SU-DHL-6 (cell line): ENCODE results near the gene SHROOM2.

Experiments
- EZH2phosphoT487 ChIP-seq: fragments of 200-600 bp; sonication (generic), shearing (Covaris generic); conservative IDR thresholded peaks from 2 replicates; pipeline ENCODE4 v1.6.1; 2018; ENCODE audit warnings: mild to moderate bottlenecking, antibody characterized with exemption, low read length, moderate library complexity, mixed read lengths
- TF ChIP-seq, protein P1 (sequence below): fragments of 200-600 bp; sonication (generic); IDR thresholded peaks from one replicate; pipeline ENCODE4 v1.5.1; 2017; ENCODE audit warnings: antibody characterized with exemption, mild to moderate bottlenecking, low read length, moderate library complexity; ENCODE audit not compliant: insufficient read depth, poor library complexity, severe bottlenecking

DNA sequence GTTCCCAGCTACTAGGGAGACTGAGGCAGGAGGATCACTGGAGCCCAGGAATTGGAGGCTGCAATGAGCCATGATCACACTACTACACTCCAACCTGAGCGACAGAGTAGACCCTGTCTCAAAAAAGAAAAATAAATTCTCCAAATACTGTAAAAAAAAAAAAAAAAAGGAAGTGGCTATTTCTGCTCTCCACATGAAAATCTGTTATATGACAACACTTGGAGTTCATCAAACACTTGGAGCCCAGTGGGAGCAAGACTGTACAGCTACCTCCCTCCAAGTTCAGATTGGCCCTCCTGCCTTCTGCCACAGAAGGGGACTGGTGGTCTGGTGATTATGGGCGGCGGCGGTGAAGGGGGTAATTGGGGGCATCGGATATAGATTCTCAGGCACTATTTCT is 172.0 kb downstream of the SHROOM2 start:
- TF ChIP-seq, protein P1, sequence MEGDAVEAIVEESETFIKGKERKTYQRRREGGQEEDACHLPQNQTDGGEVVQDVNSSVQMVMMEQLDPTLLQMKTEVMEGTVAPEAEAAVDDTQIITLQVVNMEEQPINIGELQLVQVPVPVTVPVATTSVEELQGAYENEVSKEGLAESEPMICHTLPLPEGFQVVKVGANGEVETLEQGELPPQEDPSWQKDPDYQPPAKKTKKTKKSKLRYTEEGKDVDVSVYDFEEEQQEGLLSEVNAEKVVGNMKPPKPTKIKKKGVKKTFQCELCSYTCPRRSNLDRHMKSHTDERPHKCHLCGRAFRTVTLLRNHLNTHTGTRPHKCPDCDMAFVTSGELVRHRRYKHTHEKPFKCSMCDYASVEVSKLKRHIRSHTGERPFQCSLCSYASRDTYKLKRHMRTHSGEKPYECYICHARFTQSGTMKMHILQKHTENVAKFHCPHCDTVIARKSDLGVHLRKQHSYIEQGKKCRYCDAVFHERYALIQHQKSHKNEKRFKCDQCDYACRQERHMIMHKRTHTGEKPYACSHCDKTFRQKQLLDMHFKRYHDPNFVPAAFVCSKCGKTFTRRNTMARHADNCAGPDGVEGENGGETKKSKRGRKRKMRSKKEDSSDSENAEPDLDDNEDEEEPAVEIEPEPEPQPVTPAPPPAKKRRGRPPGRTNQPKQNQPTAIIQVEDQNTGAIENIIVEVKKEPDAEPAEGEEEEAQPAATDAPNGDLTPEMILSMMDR: no peak
- no peak for TF ChIP-seq EZH2phosphoT487
